Fibroblast of the aortic adventitia (primary cell): ENCODE measurements around the gene MOGAT3. TPM values are rescaled to one million over a fixed set of nuclear protein-coding genes. Genes with fewer than 3 reads are reported as not detected.

Experiments
- DNase-seq: peaks from one replicate; pipeline ENCODE4 v3.0.0-alpha.2; 2010; ENCODE audit warnings: low read depth
- H3K4me3 ChIP-seq: 2 replicates; pipeline ENCODE4 v1.5.1; 2011; ENCODE audit warnings: low read depth, mild to moderate bottlenecking, control low read depth, low read length, moderate library complexity
- CTCF ChIP-seq: IDR thresholded peaks from 2 replicates; pipeline ENCODE4 v1.5.1; 2011; ENCODE audit warnings: mild to moderate bottlenecking, low read length, control low read depth, inconsistent platforms; ENCODE audit not compliant: insufficient read depth
- total RNA-seq: library from RNA; depleted of rRNA; stranded (reverse); fragments of >200 nt; gene quantifications from 2 replicates; pipeline ENCODE4 v1.2.3, GENCODE V29; 2012; ENCODE audit warnings: low replicate concordance

The MOGAT3 gene
- total RNA-seq, 1 donor: not detected

GRCh38 chr7:101159696-101160674, 40.9 kb downstream of the MOGAT3 start:
- H3K4me3 ChIP-seq: no peak overlapping the region
- no peak for DNase-seq
- TF ChIP-seq CTCF: no peak

DNA sequence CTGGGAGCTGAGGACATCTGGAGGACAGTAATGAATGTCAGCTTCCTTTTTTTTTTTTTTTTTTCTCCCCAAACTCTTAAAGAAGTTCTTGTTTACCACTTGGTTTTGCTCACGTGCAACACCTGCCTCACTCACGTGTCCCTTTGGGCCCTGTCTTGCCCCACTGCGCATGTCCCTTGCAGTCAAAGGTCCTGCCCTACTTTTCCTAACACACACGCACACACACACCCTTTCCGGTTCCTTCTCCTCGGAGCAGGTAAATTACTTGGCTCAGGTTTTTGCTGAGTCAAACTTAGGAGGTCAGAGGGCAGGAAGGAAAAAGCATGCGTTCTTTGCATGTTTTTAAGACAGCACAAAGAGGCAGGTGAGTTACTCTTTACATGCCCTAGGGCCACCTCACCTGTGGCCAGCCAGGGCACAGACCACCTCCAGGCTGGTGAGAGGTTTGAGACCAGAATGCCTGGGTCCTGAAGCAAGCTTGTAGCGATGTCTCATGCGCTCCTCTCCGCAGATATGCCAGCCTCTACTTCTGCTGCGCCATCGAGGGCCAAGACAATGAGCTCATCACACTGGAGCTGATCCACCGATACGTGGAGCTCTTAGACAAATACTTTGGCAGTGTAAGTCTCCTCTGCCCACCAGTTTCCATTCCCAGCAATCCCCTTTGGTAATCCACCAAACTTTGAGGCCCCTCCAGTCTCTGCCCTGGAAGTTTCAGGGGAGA, 43.8 kb downstream of the MOGAT3 start:
- DNase-seq: no peak
- no peak for TF ChIP-seq CTCF
- no peak overlapping the region for H3K4me3 ChIP-seq

DNA sequence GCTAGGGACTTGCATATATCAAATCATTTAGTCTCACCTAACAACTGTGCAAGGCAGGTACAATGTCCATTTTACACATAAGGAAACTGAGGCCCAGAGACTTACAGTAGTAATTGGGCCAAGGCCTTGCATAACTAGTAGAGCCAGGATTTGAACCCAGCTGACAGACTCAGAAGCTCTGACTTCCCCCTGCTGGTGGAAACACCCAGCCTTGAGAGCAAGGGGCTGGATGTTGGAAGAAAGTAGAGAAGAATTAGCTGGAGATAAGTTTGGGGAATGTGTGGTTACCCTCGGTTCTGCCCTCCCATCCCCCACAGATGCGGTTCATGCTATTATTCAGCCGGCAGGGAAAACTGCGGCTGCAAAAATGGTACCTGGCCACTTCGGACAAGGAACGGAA, 44.6 kb downstream of the MOGAT3 start:
- peak; percentile 17 for TF ChIP-seq CTCF
- DNase-seq: no peak
- no peak overlapping the region for H3K4me3 ChIP-seq

DNA sequence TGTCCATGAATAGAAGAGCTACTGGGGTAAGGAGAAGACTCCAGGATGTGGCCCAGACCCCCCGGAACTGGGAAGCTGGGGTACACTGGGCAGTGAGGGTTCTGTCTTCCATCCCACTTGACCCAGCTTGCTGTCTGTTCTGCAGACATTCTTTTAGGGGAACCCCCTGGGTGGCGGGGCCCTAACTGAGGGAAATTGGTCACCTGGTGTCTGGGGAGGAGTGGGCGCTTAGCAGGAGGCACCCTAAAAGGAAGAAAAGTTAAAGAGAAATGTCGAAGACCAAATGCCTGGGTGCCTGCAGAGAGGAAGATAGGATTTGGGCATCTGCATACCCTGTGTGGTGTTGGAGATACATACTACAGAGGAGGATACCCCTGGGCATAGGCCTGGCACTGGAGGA, 45.5 kb downstream of the MOGAT3 start:
- no peak for TF ChIP-seq CTCF
- peak overlapping the region; percentile 79 for H3K4me3 ChIP-seq
- DNase-seq: no peak

- no peak for DNase-seq
- no peak for TF ChIP-seq CTCF
- peak overlapping the region; percentile 79 for H3K4me3 ChIP-seq
Observed at GRCh38 chr7:101154693-101155102, 46.1 kb downstream of the MOGAT3 start.

DNA sequence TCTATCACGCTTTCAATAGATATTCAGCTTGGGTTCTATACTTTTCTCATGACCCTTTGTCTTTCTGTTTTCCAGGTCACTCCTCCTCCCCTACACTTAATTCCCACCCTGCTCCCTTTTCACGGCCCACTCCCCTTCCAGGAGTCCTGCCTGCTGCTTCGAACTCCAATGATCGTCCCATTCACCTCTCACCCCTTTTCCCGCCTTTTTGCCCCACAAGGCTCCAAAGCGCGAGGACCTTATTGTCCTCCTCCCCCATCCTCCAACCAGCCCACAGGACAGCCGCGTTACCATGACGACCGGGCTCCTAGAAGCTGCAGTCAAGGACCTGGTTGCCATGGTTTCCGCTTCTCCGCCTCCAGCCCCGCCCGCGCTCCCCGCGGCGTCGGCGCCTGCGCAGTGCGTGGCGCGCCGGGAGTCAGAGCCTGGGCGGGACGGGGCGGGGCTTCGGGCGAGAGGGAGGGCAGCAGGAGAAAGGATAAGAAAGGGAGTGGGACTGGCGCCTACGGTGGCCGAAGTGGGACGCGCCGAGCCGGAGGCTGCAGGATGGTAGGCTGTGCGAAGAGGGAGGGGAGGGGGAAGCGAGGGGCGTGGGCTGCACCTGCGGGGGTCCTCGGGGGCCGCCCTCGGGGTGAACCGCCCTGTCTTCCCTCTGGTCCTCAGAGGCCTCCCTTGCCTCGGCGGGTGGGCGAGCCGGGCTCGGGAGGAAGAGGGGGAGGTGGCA, 46.7 kb downstream of the MOGAT3 start, which contains the start of gene AP1S1:
Gene AP1S1, plus strand, starts transcription at position 508 of the 724 bp plus-strand sequence. Its CDS starts 39 bp downstream, at position 547.
- peak; percentile 91 for DNase-seq
- H3K4me3 ChIP-seq: peak within 1 kb of the TSS; percentile 79
- TF ChIP-seq CTCF: no peak
